HCT116 (cell line): Measurements from ENCODE around the gene CAPZB. TPM values are rescaled to one million over a fixed set of nuclear protein-coding genes. Genes with fewer than 3 reads are reported as not detected.

Experiments
- ATAC-seq: fragments of 200-7000 bp; cut with Tn5 transposase; 2 replicates; pipeline ENCODE4 v1.9.1; 2020; ENCODE audit warnings: mild to moderate bottlenecking, moderate library complexity
- BruUV-seq: library from RNA; stranded (reverse); fragments of 400-500 nt; replicated peaks from 2 replicates; lab custom pipeline; 2021; lab: Mats Ljungman, UMichigan
- CTCF ChIA-PET: fragments of 300-600 bp; sonication (Branson Sonifier 250); formaldehyde crosslinking; loops from one replicate; lab custom pipeline; 2021; ENCODE audit warnings: antibody characterized with exemption; lab: Charles Lee
- POLR2A ChIA-PET: fragments of 300-600, 350-600 bp; sonication (Branson Sonifier 250); formaldehyde crosslinking; loops from one replicate; lab custom pipeline; 2021; ENCODE audit warnings: antibody characterized with exemption; lab: Charles Lee
- RAD21 ChIA-PET, 2 experiments: fragments of 300-600 bp; sonication (Branson Sonifier 250); formaldehyde crosslinking; loops; one replicate each; lab custom pipeline; 2023; ENCODE audit warnings: low total read pairs in 2 of 2; ENCODE audit not compliant: uncharacterized antibody in 2 of 2, unreplicated experiment in 2 of 2, low non-redundant PET in 1 of 2; lab: Charles Lee
- DNase-seq: peaks from one replicate; pipeline ENCODE4 v3.0.0-alpha.2; 2010; ENCODE audit warnings: low read depth, low spot score
- H2AFZ ChIP-seq: fragments of 200-600 bp; shearing (Covaris generic), sonication (generic); 2 replicates; pipeline ENCODE4 v1.6.1; 2017; ENCODE audit warnings: low read depth, mixed run types, mixed read lengths, antibody characterized with exemption, low read length; ENCODE audit not compliant: poor library complexity, severe bottlenecking
- H3K27ac ChIP-seq: 2 replicates; pipeline ENCODE4 v1.5.1; 2012; ENCODE audit warnings: low read depth, low read length
- H3K27me3 ChIP-seq: fragments of 200-600 bp; sonication (generic); 2 replicates; pipeline ENCODE4 v1.6.1; 2016; ENCODE audit warnings: mixed run types, low read length, mixed read lengths; ENCODE audit not compliant: insufficient read depth
- H3K36me3 ChIP-seq, 2 experiments: fragments of 200-500 bp in 1 of 2; fragments of 200-600 bp in 1 of 2; sonication (Bioruptor generic) in 1 of 2; sonication (generic) in 1 of 2; 2 replicates each; pipeline versions ENCODE4 v1.5.1 to v1.6.1; 2014 to 2016; ENCODE audit warnings: low read length in 2 of 2, inconsistent platforms in 1 of 2, mixed read lengths in 1 of 2, mixed run types in 1 of 2; ENCODE audit not compliant: insufficient read depth in 2 of 2, control insufficient read depth in 1 of 2
- H3K4me1 ChIP-seq, 2 experiments: fragments of 200-600 bp in 1 of 2; sonication (generic) in 1 of 2; 2 replicates each; pipeline versions ENCODE4 v1.5.1 to v1.6.1; 2012 to 2017; ENCODE audit warnings: low read length in 2 of 2, inconsistent platforms in 1 of 2, mild to moderate bottlenecking in 1 of 2, mixed read lengths in 1 of 2, mixed run types in 1 of 2, moderate library complexity in 1 of 2; ENCODE audit not compliant: insufficient read depth in 2 of 2, control insufficient read depth in 1 of 2
- H3K4me2 ChIP-seq: fragments of 200-600 bp; sonication (generic); 2 replicates; pipeline ENCODE4 v1.6.1; 2017; ENCODE audit warnings: mixed run types, low read length, mixed read lengths
- H3K4me3 ChIP-seq, 2 experiments: fragments of 200-600 bp in 1 of 2; sonication (generic) in 1 of 2; replicated peaks in 1 of 2; 2 replicates each; pipeline ENCODE4 v1.5.1; 2011 to 2016; ENCODE audit warnings: low read length in 2 of 2, control low read depth in 1 of 2, low read depth in 1 of 2, mild to moderate bottlenecking in 1 of 2, mixed read lengths in 1 of 2, mixed run types in 1 of 2
- H3K79me2 ChIP-seq: fragments of 200-600 bp; sonication (generic); 2 replicates; pipeline ENCODE4 v1.6.1; 2017; ENCODE audit warnings: mild to moderate bottlenecking, mixed run types, low read length, moderate library complexity, mixed read lengths; ENCODE audit not compliant: insufficient read depth
- H3K9ac ChIP-seq: fragments of 200-600 bp; sonication (generic); 2 replicates; pipeline ENCODE4 v1.6.1; 2016; ENCODE audit warnings: low read length, mixed read lengths
- H3K9me2 ChIP-seq: fragments of 200-600 bp; sonication (generic), shearing (Covaris generic); 2 replicates; pipeline ENCODE4 v1.6.1; 2017; ENCODE audit warnings: mixed run types, mild to moderate bottlenecking, moderate library complexity; ENCODE audit not compliant: insufficient read depth
- H3K9me3 ChIP-seq, 2 experiments: fragments of 200-500 bp in 1 of 2; fragments of 200-600 bp in 1 of 2; sonication (Bioruptor generic) in 1 of 2; sonication (generic) in 1 of 2; 2 replicates each; pipeline ENCODE4 v1.6.1; 2014 to 2017; ENCODE audit warnings: low read length in 2 of 2, mixed read lengths in 2 of 2, inconsistent platforms in 1 of 2, low read depth in 1 of 2, mild to moderate bottlenecking in 1 of 2, mixed run types in 1 of 2, moderate library complexity in 1 of 2; ENCODE audit not compliant: control insufficient read depth in 1 of 2, insufficient read depth in 1 of 2
- H4K20me1 ChIP-seq: fragments of 200-600 bp; sonication (generic), shearing (Covaris generic); 2 replicates; pipeline ENCODE4 v1.6.1; 2017; ENCODE audit warnings: mixed run types, mild to moderate bottlenecking, moderate library complexity; ENCODE audit not compliant: insufficient read depth
- ELF1 ChIP-seq: IDR thresholded peaks from 2 replicates; pipeline ENCODE4 v1.6.1; 2012; ENCODE audit warnings: low read depth, borderline replicate concordance
- EZH2phosphoT487 ChIP-seq: fragments of 200-600 bp; IDR thresholded peaks from 2 replicates; pipeline ENCODE4 v1.6.1; 2018; ENCODE audit warnings: antibody characterized with exemption, borderline replicate concordance
- JUND ChIP-seq: IDR thresholded peaks from 2 replicates; pipeline ENCODE4 v1.6.1; 2012
- POLR2A ChIP-seq: IDR thresholded peaks from 2 replicates; pipeline ENCODE4 v1.7.0; 2011; ENCODE audit warnings: borderline replicate concordance; ENCODE audit not compliant: insufficient read depth, insufficient read length; ENCODE audit errors: extremely low read depth
- POLR2AphosphoS5 ChIP-seq: IDR thresholded peaks from 2 replicates; pipeline ENCODE4 v1.6.1; 2011; ENCODE audit warnings: mild to moderate bottlenecking, low read depth, low read length, moderate library complexity
- RAD21 ChIP-seq: IDR thresholded peaks from 2 replicates; pipeline ENCODE4 v1.6.1; 2012; ENCODE audit warnings: low read depth, mild to moderate bottlenecking
- SIN3A ChIP-seq: IDR thresholded peaks from 2 replicates; pipeline ENCODE4 v1.6.1; 2012; ENCODE audit warnings: low read depth
- SP1 ChIP-seq: IDR thresholded peaks from 2 replicates; pipeline ENCODE4 v1.6.1; 2012; ENCODE audit warnings: low read depth
- SRF ChIP-seq: IDR thresholded peaks from 2 replicates; pipeline ENCODE4 v1.6.1; 2012; ENCODE audit warnings: low read depth
- ZFX ChIP-seq: fragments of 450-650 bp; IDR thresholded peaks from 2 replicates; pipeline ENCODE4 v1.6.1; 2017
- ZNF274 ChIP-seq: fragments of 200-500 bp; sonication (Bioruptor generic); IDR thresholded peaks from 2 replicates; pipeline ENCODE4 v1.6.1; 2014; ENCODE audit warnings: mild to moderate bottlenecking, low read depth, low read length, inconsistent platforms
- intact Hi-C: fragments of 100-400 bp; cut with micrococcal nuclease; formaldehyde crosslinking; loops from 2 replicates; pipeline ENCODE4 v1.10.0; 2022
- total RNA-seq: library from RNA; stranded (reverse); gene quantifications from one replicate; pipeline ENCODE4 v1.2.1, GENCODE V29; 2021; ENCODE audit not compliant: unreplicated experiment
- TF ChIP-seq, protein P1 (sequence below): IDR thresholded peaks from 2 replicates; pipeline ENCODE4 v1.6.1; 2012
- TF ChIP-seq, protein P2 (sequence below): IDR thresholded peaks from 2 replicates; pipeline ENCODE4 v1.6.1; 2012
- TF ChIP-seq, protein P3 (sequence below): IDR thresholded peaks from 2 replicates; pipeline ENCODE4 v1.6.1; 2012; ENCODE audit warnings: low read depth
- TF ChIP-seq, protein P4 (sequence below), 3 experiments: fragments of 200-600 bp in 1 of 3; sonication (generic) in 1 of 3; IDR thresholded peaks in 2 of 3; conservative IDR thresholded peaks in 1 of 3; 2 replicates each; pipeline ENCODE4 v1.5.1; 2012 to 2017; ENCODE audit warnings: low read depth in 2 of 3, low read length in 2 of 3, antibody characterized with exemption in 1 of 3, borderline replicate concordance in 1 of 3, control low read depth in 1 of 3, mild to moderate bottlenecking in 1 of 3, mixed read lengths in 1 of 3, mixed run types in 1 of 3, moderate library complexity in 1 of 3; ENCODE audit not compliant: insufficient read depth in 1 of 3

Gene CAPZB
- total RNA-seq, 1 experiment from 2014 or later, result 203 TPM

DNA sequence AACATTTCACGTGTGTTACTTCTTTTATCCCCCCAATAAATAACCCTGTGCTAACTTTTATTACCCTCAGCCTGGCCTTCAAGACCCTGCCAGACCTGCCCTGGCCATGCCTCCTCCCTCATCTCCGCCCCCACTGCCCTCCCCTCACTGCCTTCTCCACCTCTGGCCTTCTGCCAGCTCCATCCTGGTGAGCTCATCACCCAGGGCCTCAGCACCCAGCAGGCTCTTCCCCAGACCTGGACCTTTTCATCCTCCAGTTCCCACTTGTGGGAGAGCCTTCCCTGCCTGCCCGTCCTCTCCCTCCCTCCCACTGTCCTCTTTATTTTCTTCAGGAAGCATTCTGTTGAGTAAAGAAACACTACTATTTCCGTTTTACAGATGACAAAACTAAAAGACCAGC, 101.2 kb downstream of the CAPZB start:
- Histone ChIP-seq H3K4me2 (no peak overlapping the region), H3K9me2 (no peaks in the 10 kb centered on the region), H3K27ac (no peak overlapping the region), H3K9me3 (no peaks in the 10 kb centered on the region), H3K4me1 (no peaks in the 10 kb centered on the region), H3K4me3 (no peak overlapping the region), H3K36me3 (peaks cover 0 to 2% of the 10 kb centered on the region in 2 experiments; a peak in 1 of 4 replicates), H4K20me1 (no peaks in the 10 kb centered on the region), H3K79me2 (peaks cover 35% of the 10 kb centered on the region), H3K27me3 (no peaks in the 10 kb centered on the region), H3K9ac (no peak overlapping the region), H2AFZ (no peak overlapping the region)
- intact Hi-C loops, result no loop called here
- RAD21 ChIA-PET, result no interaction called here
- POLR2A ChIA-PET, result no interaction called here
- TF ChIP-seq, protein P1, sequence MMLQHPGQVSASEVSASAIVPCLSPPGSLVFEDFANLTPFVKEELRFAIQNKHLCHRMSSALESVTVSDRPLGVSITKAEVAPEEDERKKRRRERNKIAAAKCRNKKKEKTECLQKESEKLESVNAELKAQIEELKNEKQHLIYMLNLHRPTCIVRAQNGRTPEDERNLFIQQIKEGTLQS, result no peak
- TF ChIP-seq EZH2phosphoT487 (no peak), SP1 (no peak), POLR2A (no peak), ELF1 (no peak), SRF (no peak)
- CTCF ChIA-PET, result no interaction called here
- ATAC-seq (no peak), DNase-seq (no peak)
- BruUV-seq, result no TSS peak

DNA sequence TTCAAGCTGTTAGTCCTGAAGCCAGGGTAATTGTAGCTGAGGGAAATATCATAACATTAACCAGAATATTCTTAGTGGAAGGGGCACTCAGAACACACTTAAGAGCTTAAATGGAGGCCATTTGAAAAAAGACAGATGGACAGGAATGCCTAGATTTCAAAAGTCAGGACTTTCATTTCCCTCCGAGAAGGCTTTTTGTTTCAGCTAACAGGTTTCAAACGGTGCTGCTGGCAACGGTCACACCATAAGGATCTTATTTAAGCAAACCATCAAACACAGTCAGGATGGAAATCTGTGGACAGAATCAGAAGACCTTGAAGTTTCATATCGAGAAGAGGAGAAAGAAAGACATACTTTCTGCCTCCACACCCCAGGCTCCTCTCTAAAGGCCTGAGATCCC, 103.1 kb downstream of the CAPZB start:
- Histone ChIP-seq H3K4me3 (no peak overlapping the region), H3K27me3 (no peaks in the 10 kb centered on the region), H3K9me3 (no peaks in the 10 kb centered on the region), H3K27ac (no peak overlapping the region), H4K20me1 (no peaks in the 10 kb centered on the region), H3K36me3 (peaks cover 5 to 7% of the 10 kb centered on the region in 2 experiments; a peak in 3 of 4 replicates), H3K79me2 (peaks cover 20% of the 10 kb centered on the region; the same call in 1 of the 2 replicates), H3K9ac (no peak overlapping the region), H3K4me2 (no peak overlapping the region), H2AFZ (no peak overlapping the region), H3K9me2 (no peaks in the 10 kb centered on the region), H3K4me1 (no peaks in the 10 kb centered on the region)
- DNase-seq (no peak), ATAC-seq (no peak)
- BruUV-seq, result no TSS peak
- ChIA-PET POLR2A (no interaction called here), RAD21 (no interaction called here), CTCF (interaction anchor here (1.1 kb wide), 1 partner anchor 9 kb away, joined by 3 read pairs; no protein-coding TSS in a partner anchor)
- intact Hi-C loops, result no loop called here
- TF ChIP-seq RAD21 (no peak), SIN3A (no peak), ZNF274 (no peak), JUND (no peak), EZH2phosphoT487 (no peak), POLR2AphosphoS5 (no peak), SRF (no peak), ZFX (no peak), SP1 (no peak)
- TF ChIP-seq, protein P2, sequence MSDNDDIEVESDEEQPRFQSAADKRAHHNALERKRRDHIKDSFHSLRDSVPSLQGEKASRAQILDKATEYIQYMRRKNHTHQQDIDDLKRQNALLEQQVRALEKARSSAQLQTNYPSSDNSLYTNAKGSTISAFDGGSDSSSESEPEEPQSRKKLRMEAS, result no peak
- TF ChIP-seq, protein P3, sequence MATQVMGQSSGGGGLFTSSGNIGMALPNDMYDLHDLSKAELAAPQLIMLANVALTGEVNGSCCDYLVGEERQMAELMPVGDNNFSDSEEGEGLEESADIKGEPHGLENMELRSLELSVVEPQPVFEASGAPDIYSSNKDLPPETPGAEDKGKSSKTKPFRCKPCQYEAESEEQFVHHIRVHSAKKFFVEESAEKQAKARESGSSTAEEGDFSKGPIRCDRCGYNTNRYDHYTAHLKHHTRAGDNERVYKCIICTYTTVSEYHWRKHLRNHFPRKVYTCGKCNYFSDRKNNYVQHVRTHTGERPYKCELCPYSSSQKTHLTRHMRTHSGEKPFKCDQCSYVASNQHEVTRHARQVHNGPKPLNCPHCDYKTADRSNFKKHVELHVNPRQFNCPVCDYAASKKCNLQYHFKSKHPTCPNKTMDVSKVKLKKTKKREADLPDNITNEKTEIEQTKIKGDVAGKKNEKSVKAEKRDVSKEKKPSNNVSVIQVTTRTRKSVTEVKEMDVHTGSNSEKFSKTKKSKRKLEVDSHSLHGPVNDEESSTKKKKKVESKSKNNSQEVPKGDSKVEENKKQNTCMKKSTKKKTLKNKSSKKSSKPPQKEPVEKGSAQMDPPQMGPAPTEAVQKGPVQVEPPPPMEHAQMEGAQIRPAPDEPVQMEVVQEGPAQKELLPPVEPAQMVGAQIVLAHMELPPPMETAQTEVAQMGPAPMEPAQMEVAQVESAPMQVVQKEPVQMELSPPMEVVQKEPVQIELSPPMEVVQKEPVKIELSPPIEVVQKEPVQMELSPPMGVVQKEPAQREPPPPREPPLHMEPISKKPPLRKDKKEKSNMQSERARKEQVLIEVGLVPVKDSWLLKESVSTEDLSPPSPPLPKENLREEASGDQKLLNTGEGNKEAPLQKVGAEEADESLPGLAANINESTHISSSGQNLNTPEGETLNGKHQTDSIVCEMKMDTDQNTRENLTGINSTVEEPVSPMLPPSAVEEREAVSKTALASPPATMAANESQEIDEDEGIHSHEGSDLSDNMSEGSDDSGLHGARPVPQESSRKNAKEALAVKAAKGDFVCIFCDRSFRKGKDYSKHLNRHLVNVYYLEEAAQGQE, result no peak
- TF ChIP-seq, protein P4, sequence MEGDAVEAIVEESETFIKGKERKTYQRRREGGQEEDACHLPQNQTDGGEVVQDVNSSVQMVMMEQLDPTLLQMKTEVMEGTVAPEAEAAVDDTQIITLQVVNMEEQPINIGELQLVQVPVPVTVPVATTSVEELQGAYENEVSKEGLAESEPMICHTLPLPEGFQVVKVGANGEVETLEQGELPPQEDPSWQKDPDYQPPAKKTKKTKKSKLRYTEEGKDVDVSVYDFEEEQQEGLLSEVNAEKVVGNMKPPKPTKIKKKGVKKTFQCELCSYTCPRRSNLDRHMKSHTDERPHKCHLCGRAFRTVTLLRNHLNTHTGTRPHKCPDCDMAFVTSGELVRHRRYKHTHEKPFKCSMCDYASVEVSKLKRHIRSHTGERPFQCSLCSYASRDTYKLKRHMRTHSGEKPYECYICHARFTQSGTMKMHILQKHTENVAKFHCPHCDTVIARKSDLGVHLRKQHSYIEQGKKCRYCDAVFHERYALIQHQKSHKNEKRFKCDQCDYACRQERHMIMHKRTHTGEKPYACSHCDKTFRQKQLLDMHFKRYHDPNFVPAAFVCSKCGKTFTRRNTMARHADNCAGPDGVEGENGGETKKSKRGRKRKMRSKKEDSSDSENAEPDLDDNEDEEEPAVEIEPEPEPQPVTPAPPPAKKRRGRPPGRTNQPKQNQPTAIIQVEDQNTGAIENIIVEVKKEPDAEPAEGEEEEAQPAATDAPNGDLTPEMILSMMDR (IDR thresholded peaks at IDR 0.05 in 2 of 3, conservative IDR thresholded peaks at IDR 0.05 in 1 of 3; ENCODE audit: borderline replicate concordance in 1 of 3, insufficient read depth in 1 of 3, low read depth in 2 of 3, low read length in 2 of 3), result no peak
